ENCODE measurements around the gene VWA5B2.

VWA5B2 gene

GRCh38 chr3:184203526-184203925 is 25.9 kb upstream of the VWA5B2 start (continued):
- no peak for TF ChIP-seq ZNF777 (tag by site-specific recombination; IDR thresholded peaks at IDR 0.05; ENCODE audit: borderline replicate concordance)

DNA sequence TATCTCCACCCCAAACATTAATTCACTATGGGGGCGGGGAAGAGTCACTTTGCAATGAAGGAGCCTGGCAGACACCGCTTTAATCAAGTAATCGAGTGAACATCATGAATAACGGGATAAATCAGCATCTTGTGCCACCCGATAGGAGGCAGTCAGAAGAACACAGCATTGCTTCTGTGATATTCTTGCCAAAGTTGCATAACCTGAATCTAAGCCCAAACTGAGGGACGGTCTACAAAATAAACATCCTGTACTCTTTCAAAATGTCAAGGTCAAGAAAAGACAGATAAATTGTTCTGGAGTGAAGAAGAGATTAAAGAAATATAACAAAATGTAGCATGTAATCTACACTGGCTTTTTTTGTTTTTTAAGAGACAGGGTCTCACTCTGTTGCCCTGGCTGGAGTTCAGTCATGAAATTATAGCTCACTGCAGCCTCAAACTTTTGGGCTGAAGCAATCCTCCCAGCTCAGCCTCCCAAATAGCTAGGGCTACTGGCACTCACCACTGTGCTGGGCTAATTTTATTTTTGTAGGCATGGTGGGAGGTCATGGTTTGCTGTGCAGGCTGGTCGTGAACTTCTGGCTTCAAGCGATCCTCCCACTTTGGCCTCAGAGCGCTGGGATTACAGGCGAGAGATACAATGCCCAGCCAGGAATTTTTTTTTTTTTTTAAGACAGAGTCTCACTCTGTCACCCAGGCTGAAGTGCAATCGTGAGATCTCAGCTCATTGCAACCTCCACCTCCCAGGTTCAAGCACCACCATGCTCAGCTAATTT is 20.1 kb upstream of the VWA5B2 start:
- POLR2A ChIA-PET: no interaction called here

GRCh38 chr3:184211297-184211696 is 18.1 kb upstream of the VWA5B2 start:
- POLR2A ChIA-PET: no interaction called here
- Histone ChIP-seq H3K27ac (ENCODE audit: extremely low read depth, low read depth, low read length) (no peak overlapping the region), H3K4me3 (ENCODE audit: low read depth, low read length) (no peak overlapping the region), H3K36me3 (ENCODE audit: control insufficient read depth in 2 of 2, insufficient read depth in 1 of 2, low read length in 2 of 2) (no peaks in the 10 kb centered on the region), H3K4me1 (ENCODE audit: control insufficient read depth, insufficient read depth, low read length) (no peaks in the 10 kb centered on the region), H3K9me3 (ENCODE audit: control insufficient read depth, insufficient read depth, low read depth, low read length) (no peaks in the 10 kb centered on the region)
- CTCF ChIA-PET: interaction anchor here (1.2 kb wide), 1 partner anchor 17 kb away, joined by 4 read pairs; no protein-coding TSS in a partner anchor
- no peak for TF ChIP-seq ZNF26 (tag by site-specific recombination; IDR thresholded peaks at IDR 0.05)
- no peak for TF ChIP-seq ZNF670 (tag by site-specific recombination; IDR thresholded peaks at IDR 0.05; ENCODE audit: low read depth)
- TF ChIP-seq ZNF664 (tag by site-specific recombination; IDR thresholded peaks at IDR 0.05): no peak
- TF ChIP-seq, protein P1, sequence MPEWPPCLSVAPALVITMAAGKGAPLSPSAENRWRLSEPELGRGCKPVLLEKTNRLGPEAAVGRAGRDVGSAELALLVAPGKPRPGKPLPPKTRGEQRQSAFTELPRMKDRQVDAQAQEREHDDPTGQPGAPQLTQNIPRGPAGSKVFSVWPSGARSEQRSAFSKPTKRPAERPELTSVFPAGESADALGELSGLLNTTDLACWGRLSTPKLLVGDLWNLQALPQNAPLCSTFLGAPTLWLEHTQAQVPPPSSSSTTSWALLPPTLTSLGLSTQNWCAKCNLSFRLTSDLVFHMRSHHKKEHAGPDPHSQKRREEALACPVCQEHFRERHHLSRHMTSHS (tag by site-specific recombination; IDR thresholded peaks at IDR 0.05): no peak
- TF ChIP-seq YY1 (tag by site-specific recombination; IDR thresholded peaks at IDR 0.05): no peak
- TF ChIP-seq, protein P2, sequence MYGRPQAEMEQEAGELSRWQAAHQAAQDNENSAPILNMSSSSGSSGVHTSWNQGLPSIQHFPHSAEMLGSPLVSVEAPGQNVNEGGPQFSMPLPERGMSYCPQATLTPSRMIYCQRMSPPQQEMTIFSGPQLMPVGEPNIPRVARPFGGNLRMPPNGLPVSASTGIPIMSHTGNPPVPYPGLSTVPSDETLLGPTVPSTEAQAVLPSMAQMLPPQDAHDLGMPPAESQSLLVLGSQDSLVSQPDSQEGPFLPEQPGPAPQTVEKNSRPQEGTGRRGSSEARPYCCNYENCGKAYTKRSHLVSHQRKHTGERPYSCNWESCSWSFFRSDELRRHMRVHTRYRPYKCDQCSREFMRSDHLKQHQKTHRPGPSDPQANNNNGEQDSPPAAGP (tag by site-specific recombination; IDR thresholded peaks at IDR 0.05): no peak
- TF ChIP-seq, protein P3, sequence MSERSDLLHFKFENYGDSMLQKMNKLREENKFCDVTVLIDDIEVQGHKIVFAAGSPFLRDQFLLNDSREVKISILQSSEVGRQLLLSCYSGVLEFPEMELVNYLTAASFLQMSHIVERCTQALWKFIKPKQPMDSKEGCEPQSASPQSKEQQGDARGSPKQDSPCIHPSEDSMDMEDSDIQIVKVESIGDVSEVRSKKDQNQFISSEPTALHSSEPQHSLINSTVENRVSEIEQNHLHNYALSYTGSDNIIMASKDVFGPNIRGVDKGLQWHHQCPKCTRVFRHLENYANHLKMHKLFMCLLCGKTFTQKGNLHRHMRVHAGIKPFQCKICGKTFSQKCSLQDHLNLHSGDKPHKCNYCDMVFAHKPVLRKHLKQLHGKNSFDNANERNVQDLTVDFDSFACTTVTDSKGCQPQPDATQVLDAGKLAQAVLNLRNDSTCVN (tag by site-specific recombination; optimal IDR thresholded peaks at IDR 0.05): no peak
- TF ChIP-seq ZBTB20 (tag by site-specific recombination; IDR thresholded peaks at IDR 0.05): no peak
- no peak for TF ChIP-seq ZNF837 (tag by site-specific recombination; IDR thresholded peaks at IDR 0.05)
- TF ChIP-seq ZNF16 (tag by site-specific recombination; IDR thresholded peaks at IDR 0.05; ENCODE audit: low read depth): no peak
- no peak for TF ChIP-seq ZSCAN16 (tag by site-specific recombination; IDR thresholded peaks at IDR 0.05)

More for the DNA sequence above, 20.1 kb upstream of the VWA5B2 start:
- CTCF ChIA-PET: interaction anchor here (1.2 kb wide), 1 partner anchor 18 kb away, joined by 4 read pairs; no protein-coding TSS in a partner anchor
- Histone ChIP-seq H3K9me3 (ENCODE audit: control insufficient read depth, insufficient read depth, low read depth, low read length) (no peaks in the 10 kb centered on the region), H3K4me3 (ENCODE audit: low read depth, low read length) (no peak overlapping the region), H3K4me1 (ENCODE audit: control insufficient read depth, insufficient read depth, low read length) (no peaks in the 10 kb centered on the region), H3K36me3 (ENCODE audit: control insufficient read depth in 2 of 2, insufficient read depth in 1 of 2, low read length in 2 of 2) (no peaks in the 10 kb centered on the region), H3K27ac (ENCODE audit: extremely low read depth, low read depth, low read length) (no peak overlapping the region)
- TF ChIP-seq KLF1 (tag by site-specific recombination; IDR thresholded peaks at IDR 0.05) (no peak), ZSCAN23 (tag by site-specific recombination; IDR thresholded peaks at IDR 0.05) (no peak), HOXC10 (CRISPR knock-in tag; IDR thresholded peaks at IDR 0.05) (no peak), ZSCAN16 (tag by site-specific recombination; IDR thresholded peaks at IDR 0.05) (no peak), TSHZ1 (tag by site-specific recombination; IDR thresholded peaks at IDR 0.05; ENCODE audit: borderline replicate concordance) (no peak), SP2 (tag by site-specific recombination; IDR thresholded peaks at IDR 0.05) (no peak), SCRT2 (tag by site-specific recombination; IDR thresholded peaks at IDR 0.05) (no peak), GLI4 (tag by site-specific recombination; IDR thresholded peaks at IDR 0.05) (no peak), ZNF121 (tag by site-specific recombination; IDR thresholded peaks at IDR 0.05) (no peak)
- TF ChIP-seq, protein P4, sequence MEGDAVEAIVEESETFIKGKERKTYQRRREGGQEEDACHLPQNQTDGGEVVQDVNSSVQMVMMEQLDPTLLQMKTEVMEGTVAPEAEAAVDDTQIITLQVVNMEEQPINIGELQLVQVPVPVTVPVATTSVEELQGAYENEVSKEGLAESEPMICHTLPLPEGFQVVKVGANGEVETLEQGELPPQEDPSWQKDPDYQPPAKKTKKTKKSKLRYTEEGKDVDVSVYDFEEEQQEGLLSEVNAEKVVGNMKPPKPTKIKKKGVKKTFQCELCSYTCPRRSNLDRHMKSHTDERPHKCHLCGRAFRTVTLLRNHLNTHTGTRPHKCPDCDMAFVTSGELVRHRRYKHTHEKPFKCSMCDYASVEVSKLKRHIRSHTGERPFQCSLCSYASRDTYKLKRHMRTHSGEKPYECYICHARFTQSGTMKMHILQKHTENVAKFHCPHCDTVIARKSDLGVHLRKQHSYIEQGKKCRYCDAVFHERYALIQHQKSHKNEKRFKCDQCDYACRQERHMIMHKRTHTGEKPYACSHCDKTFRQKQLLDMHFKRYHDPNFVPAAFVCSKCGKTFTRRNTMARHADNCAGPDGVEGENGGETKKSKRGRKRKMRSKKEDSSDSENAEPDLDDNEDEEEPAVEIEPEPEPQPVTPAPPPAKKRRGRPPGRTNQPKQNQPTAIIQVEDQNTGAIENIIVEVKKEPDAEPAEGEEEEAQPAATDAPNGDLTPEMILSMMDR (tag by site-specific recombination; IDR thresholded peaks at IDR 0.05): no peak

Measured in HEK293 (cell line).